SH-SY5Y (cell line): ENCODE results near the gene MAPK12.

Source experiments
- GATA2 ChIP-seq: IDR thresholded peaks from 2 replicates; pipeline ENCODE4 v1.6.1; 2011; ENCODE audit warnings: mild to moderate bottlenecking, low read depth, low read length
- GATA3 ChIP-seq: IDR thresholded peaks from 2 replicates; pipeline ENCODE4 v1.6.1; 2011; ENCODE audit warnings: low read depth, mild to moderate bottlenecking, low read length, moderate library complexity

Gene MAPK12

DNA sequence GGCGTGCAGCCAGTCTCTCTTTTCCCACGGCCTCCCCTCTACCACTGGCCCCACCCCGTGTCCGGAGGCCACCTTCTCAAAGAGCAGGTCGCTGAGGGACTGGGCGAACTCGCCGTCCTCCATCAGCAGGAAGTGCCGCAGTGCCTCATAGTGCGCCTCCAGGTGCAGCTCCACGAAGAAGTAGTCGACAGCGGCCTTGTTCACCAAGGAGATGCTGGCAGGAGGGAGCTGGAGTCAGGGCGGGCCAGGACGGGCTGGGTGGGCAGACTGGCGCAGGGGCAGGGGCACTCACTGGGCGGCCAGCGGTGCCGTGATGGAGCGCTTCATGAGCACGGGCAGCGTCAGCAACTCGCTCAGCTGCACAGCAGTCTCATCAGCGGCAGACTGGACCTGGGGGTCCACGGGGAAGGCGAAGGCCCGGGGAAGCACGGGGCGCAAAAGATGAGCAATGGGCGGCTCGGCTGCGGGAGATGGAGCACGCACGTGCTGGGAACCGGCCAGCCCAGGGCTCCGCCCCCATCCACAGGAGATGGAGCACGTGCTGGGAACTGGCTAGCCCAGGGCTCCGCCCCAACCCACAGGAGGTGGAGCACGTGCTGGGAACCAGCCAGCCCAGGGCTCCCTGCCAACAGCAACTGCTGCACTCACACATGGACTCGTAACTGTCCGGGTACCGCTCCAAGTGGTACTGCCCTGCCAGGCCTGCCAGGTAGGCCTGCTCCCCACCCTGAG is 42.3 kb downstream of the MAPK12 start:
- TF ChIP-seq GATA3 (no peak), GATA2 (no peak)

DNA sequence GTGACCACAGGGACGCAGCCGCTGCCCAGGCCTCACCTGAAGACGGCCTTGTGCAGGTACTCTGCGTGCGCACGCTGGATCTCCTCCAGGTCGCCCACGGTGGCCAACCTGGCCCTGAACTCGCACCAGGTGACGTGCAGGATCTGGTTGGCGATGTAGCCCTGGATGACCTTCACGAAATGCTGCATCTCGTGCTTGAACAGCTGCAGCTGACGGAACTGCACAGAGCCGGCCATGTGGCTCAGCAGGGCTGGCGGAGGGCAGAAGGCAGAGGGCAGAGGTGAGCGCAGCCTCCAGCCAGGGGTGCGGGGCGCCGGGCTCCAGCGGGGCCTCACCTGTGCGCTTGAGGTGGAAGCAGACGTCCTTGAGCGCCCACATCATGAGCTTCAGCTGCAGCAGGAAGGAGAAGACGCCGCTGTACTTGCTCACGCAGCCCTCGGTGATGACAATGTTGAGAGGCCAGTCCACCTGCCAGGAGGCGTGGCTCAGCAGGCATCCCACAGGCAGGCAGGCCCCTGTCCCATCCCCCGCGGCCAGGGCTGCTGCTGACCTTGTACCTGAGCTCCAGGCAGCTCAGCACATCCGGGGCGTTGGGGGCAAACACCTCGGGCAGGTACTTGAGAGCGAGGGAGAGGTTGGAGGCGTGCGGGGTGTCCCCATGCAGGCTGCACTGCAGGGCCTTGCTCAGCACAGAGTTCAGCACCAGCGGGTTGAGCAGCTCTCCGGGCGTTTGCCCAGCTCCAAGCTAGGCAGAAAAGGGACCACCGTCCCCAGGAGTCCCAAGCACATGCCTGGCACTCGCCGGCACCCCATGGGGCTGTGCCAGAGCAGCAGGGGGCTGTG is 43.1 kb downstream of the MAPK12 start:
- TF ChIP-seq GATA3 (no peak), GATA2 (no peak)

DNA sequence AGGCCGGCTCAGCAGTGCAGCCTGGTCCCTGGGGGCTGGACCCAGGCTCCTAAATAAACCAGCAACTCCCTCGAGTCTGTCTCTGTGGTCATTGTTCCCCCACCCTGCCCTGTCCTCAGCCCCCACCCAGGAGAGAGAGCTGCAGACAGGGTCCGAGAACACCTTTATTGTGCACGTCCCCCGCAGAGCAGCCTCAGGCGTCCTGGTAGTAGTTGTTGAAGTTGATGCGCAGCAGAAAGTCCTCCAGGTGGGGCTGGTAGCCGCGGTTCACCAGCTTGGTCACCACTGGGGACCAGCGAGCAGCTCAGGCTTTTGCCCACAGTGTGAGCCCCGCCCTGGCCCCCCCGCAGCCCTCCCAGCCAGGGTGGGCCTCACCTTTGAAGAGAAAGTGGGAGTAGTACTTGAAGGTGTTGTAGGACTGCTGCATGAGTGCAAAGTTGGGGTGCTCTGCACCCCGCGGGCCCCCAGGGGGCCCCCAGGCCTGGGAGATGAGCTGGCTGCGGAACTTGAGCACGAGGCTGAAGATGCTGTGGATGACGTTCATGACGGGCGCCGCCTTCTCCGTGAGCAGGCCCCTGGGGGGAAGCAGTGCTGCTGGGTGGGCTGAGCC is 43.8 kb downstream of the MAPK12 start:
- TF ChIP-seq GATA2 (no peak), GATA3 (no peak)

DNA sequence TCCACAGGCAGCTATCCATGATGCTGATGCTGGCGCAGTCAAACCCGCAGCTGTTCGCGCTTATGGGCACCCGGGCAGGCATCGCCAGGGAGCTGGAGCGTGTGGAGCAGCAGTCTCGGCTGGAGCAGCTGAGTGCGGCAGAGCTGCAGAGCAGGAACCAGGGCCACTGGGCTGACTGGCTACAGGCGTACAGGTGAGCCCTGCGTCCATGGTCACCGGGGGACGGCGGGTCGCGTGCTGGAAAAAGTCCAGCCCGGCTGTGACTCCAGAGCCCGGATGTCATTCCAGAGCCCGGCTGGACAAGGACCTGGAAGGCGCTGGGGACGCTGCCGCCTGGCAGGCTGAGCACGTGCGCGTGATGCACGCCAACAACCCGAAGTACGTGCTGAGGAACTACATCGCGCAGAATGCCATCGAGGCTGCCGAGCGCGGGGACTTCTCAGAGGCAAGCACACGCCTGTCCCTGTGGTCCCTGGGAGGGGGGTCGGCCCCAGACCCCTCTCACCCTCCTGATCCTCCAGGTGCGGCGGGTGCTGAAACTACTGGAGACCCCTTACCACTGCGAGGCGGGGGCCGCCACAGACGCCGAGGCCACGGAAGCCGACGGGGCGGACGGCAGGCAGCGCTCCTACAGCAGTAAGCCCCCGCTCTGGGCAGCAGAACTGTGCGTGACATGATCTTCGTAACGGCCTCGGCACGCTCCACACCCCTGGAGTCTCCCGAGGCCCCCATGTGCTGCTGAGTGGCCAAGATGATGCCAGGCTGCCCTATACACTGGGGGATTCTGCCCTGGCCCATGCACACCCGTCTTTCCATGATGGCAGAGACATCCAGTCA is 44.6 kb downstream of the MAPK12 start:
- TF ChIP-seq GATA3 (no peak), GATA2 (no peak)

DNA sequence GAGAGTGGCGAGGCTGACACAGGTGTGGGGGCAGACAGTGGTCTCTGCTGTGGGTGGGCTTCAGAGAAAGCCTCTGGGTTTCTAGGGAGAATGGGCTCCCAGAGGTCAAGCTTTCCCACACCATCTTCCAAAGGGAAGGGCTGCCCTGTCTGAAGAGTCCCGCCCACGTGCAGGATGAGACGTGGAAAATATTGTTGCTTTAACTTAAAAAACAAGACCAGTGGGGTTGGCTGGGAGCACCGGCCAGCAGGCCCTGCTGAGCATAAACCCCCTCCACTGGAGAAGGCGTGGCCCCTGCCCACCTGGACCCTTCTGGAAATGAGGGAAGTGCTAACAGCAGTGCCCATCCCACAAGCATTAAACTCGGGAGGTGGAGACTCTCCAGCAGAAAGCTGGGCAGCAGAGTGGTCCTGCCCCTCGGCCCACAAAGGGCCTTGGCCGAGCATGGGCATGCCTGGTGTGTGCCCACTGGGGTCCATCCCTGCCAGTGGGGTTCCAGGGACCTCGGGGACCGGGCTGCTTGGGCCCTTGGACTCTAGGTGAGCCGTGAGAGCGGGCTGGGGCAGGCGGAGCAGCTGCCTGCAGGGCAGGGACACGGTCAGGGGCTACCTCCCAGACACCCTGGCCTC is 45.3 kb downstream of the MAPK12 start:
- TF ChIP-seq GATA3 (no peak), GATA2 (no peak)

DNA sequence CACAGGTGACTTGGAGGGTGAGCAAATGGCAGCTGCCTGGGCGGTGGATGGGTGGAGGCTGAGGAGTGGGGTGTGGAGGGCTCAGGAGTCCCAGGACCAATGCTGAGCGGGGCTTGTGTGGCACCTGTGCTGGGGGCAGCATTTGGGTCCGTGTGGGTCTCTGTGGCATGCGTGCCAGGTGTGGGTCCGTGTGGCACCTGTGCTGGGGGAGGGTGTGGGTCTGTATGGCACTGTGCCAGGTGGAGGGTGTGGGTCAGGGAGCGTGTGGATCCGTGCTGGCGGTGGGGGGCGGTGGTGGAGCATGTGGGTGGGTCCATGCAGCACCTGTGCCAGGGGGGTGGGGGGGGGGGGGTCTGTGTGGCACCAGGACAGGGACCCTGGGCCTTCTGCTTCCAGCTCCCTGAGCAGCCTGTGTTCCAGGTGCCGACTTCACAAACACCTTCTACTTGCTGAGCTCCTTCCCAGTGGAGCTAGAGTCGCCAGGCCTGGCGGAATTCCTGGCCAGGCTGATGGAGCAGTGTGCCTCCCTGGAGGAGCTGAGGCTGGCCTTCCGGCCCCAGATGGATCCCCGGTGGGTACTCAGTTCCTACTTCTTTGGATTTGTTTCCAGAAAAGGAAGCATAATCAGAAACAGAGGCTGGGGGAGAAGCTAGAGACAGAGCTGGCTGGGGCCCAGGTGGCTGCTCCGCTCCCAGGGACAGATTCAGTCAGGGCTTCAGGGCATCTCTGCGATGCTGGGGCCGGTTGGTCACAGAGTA is 46.0 kb downstream of the MAPK12 start:
- TF ChIP-seq GATA3: no peak
- TF ChIP-seq GATA2: no peak

DNA sequence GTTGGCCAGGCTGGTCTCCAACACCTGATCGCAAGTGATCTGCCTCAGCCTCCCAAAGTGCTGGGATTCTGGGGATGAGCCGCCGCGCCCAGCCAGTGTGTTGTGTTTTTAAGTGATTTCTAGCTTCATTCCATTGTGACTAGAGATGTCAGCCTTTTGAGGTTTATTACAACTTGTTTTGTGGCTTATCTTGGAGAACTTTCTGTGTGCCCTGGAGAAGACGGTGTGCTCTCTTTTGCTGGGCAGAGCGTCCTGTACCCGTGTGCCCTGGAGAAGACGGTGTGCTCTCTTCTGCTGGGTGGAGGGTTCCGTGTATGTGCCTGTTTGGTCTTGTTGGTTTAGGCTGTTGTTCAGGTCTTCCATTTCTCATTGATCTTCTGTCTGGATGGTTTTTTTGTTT is 48.2 kb downstream of the MAPK12 start:
- TF ChIP-seq GATA3 (no peak), GATA2 (no peak)

DNA sequence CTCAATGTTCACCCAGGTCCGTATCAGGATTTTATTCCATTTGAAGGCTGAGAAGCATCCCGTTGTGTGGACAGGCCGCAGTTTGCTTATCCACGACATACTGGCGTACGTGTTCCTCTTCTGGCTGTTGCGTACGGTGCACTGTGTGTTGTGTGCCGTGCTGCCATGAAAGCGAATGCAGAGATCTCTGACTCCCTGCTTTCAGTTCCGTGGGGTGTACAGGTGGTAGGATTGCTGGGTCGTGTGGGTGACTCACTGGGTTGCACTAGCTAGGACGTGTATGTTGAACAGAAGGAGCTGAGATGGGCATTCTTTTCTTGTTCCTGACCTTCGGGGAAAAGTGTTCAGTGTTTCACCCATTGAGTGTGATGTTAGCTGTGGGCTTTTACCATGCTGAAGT is 50.3 kb downstream of the MAPK12 start:
- TF ChIP-seq GATA3 (no peak), GATA2 (no peak)

DNA sequence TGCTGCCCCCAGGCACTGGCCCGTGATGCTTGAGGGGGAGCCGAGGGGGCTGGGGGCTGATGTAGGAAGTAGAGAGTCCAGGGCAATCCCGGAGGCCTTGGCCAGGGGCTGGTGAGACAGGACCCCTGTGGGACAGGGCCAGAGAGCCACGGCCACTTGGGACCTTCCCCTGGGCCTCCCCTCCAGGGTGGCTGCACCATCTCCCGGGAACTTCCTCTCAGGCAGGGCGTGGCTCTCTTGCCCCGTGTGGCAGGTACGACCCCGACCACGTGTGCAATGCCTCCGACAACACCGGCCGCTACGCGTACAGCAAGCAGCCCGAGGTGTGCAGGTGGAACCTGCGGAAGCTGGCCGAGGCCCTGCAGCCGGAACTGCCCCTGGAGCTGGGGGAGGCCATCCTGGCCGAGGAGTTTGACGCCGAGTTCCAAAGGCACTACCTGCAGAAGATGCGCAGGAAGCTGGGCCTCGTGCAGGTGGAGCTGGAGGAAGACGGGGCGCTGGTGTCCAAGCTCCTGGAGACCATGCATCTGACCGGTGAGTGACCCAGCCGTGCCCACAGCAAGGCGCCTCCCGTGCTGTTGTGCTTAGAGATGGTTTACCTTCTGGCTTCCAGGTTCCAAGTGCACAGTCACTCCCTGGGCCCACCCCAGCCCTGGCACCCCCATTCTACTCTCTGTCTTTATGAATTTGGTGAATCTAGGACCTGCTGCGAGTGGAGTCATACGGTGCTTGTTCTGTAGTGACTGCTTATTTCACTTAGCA is 50.9 kb downstream of the MAPK12 start:
- TF ChIP-seq GATA2 (no peak), GATA3 (no peak)

DNA sequence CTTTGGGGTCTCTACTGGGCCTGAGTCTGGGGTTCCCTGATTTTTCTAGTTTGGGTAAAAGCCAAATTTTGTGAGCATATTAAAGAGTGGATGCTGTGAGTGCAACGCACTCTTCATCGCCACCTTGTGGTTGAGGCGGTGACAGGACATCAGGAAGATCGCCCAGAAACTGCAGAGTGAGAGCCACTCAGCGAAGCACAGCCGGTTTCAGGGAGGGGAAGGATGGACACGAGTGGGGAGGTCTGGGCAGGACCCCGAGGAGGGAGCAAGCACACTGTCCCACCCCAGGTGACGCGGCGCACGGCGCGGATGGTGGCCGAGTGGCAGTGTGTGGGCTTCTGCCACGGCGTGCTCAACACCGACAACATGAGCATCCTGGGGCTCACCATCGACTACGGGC is 51.6 kb downstream of the MAPK12 start:
- no peak for TF ChIP-seq GATA2
- TF ChIP-seq GATA3: no peak

DNA sequence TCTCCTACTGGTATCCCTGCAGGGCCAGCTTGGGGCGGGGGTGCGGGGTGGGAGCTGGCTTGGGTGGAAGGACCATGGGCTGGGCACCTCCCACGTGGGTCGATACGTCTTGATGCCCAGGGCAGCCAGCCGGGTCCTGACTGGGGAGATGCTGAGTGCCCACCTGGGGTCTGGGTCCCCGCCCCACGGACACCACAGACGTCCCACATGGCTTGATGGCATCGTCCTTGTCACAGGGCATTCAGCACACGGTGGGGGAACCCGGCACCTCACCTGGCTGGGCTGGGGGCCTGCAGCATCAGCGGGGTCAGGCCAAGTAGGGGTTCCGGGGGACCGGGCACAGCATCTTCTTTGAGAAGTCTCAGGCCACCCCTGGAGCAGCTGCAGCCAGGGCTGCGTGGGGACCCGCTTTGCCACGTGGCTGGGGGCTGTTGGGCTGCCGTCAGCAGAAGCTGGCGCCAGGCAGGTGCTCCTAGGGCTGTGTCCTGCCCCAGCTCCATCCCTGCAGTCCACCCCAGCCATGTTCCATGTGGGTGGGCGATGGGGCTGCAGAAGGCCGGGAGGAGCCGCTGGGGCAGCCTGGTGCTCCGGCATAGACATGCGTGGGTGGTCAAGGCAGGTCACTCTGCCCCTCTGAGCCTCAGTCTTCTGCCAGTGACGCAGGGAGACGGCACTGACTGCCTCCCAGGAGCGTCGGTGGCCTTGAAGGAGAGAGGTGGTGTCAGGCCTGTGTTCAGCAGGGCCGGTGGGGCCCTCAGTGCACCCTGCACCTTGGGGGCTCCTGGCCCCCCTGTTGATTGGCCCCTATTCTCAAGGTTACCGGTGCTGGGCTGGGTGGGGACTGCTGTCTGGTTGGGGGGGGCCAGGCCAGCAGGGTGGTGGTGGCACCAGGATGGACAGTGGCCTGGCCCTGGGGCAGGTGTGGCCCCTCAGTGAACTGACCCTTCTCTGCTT is 52.3 kb downstream of the MAPK12 start:
- TF ChIP-seq GATA3 (no peak), GATA2 (no peak)

DNA sequence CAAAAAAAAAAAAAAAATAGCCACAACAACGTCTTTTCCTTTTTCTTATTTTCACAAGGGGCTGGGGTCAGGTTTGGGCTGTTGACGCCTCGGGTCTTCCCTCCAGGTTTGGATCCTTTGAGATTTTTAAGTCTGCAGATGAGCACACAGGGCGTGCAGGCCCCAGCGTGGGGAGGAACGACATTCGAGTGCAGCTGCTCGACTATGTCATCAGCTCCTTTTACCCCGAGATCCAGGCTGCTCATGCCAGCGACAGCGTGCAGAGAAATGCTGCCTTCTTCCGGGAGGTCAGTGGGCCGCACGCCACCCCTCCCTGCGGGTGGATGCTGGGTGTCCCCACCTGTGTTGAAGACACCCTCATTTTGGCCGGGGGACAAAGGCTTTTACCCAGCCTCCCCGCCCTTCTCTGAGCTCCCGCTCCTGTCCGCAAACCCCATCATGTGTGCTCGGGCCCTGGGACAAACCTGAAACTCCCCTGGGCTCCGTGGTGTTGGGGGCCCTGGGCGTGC is 53.0 kb downstream of the MAPK12 start:
- TF ChIP-seq GATA2 (no peak), GATA3 (no peak)
